HG03432 (cell line): Measurements from ENCODE around the gene IRS1.

Experiments used
- ATAC-seq: cut with Tn5 transposase; IDR thresholded peaks from one replicate; pipeline ENCODE4 v1.9.1; 2021; ENCODE audit warnings: mild to moderate bottlenecking, moderate library complexity; ENCODE audit not compliant: unreplicated experiment

Gene IRS1

DNA sequence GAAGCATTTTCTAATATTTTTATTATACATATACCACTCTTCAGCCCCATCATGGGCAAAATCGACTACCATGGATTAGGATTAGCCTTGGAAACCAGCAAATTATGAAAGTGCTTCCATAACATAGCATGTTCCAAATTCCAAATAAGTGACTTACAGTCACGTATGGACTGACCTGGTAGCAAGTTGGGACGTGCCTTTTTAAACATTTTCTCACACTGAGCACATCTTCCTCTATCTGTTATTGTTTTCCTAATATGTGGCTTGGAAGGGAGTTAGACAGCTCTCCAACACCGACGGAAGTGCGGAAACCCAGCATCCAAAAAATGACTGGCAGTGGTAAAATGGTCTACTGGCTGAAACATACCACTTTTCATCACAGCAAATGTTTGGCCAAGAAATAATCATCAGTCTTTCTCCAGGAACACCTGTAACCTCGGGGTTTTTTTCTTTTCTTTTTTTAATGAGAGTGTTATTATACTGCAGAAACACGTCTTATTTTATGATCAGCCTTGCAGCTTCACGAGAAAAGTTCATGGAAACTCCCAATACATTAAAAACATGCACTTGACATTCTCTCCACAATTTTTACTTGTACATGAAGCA, 107.0 kb downstream of the IRS1 start:
- ATAC-seq, result no peak

DNA sequence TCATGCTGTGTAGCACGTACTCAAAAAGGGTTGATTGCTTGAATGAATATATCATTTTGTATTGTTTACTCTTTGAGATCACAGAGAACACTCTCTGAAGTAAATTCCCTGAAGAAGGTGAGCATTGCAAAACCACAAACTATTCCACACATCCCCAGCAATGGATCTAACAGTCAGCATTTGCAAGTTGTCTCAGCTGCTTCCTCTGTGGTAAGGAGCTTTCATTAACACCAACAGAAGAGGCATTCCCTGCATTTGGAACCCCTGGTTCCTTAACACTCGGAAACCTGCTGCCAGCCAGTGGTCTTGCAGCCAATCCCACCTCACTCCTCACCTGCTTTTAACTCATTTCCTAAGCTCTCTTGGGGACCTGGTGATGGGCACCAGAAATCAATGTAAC, 108.4 kb downstream of the IRS1 start:
- no peak for ATAC-seq

DNA sequence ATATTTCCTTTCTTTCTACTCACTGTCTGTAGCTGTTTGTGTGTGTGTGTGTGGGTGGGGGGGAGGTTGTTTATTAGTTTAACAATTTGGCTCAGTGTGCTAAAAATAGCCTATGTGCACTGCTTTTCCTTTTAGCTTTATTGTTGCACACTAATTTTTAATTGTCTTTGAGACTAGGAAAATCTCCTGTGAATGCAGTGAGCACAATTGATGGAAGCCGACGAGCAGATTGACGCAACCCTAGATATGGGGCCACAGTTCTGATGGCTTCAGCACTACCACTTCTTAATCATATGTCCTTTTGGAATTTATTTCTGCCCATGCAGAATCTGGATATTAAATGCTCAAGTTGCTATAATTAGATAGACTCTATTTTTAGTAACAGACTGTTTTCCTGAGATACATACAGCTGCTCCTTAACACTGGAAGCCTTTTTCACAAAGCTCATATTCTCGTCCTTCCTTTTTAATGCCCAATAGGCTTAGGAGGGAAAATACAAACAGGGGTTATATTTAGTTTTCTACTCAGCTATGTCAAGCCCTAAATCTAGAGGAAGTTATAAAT, 109.1 kb downstream of the IRS1 start:
- no peak for ATAC-seq

DNA sequence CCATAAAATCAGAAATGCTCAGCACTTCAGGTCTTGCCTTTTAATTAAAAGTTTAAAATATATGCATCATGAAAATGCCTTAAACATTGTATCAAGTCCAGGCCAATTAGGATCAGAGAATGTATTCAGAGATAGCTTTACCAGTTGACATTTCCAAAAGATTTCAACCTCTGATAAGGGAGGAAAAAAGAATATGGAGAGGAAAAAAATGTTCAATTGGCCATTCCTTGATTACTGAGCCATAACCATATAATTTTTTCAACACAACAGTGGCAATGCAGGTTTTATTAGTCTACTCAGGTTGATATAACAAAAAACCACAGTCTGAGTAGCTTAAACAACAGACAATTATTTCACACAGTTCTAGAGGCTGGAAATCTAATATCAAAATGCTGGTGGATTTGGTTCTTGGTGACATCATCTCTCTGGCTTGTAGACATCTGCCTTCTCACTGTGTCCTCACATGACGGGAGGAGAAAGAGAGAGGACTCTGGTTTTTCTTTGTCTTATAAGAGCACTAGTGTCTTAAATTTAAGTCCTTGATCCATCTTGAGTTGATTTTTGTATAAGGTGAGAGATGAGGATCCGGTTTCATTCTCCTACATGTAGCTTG, 111.9 kb downstream of the IRS1 start:
- ATAC-seq, result no peak

DNA sequence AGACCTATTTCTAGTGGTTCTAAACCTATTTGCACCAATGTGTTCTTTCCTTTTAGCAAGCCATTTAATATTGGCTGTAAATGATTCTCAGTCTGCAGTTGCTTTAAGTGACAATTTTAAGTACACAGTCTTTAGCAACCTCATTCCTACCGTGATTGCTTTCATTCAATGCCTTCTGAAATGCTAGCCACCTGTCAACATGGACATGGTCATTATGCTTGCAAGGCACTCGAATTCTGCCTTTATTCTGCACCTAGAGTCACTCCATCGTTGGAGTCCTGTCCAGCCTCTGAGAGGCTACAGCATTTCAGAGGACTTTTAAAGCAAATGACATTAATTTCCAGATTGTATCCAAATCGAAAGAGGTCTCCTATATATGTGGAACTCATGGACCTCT, 115.1 kb downstream of the IRS1 start:
- ATAC-seq, result no peak

DNA sequence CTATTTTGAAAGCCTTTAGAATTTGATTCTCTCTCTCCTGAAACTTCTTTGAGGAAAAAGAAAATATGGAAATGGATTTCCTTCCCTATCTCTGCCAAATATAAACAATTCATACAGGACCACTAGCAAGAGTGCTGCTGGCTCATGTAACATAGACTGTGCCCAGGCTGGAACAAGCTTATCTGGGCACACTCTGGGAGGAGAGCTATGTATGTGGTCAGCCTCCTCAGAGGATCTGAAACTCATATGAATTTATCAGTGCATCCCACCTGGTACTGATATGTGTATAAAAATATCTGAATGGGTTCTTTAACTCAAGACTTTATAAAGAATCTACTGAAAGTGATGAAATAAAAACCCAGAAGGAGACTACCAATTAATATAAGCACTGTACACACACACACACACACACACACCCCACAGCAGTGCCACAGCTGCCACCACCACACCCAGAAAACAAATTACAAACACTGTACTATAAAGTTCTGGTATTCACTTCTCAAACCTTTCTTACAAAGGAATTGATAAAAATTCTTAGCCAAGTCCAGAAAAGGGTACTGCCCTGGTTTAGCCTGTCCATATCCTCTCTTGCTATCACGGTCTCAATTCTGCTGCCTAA, 115.6 kb downstream of the IRS1 start:
- ATAC-seq, result no peak

DNA sequence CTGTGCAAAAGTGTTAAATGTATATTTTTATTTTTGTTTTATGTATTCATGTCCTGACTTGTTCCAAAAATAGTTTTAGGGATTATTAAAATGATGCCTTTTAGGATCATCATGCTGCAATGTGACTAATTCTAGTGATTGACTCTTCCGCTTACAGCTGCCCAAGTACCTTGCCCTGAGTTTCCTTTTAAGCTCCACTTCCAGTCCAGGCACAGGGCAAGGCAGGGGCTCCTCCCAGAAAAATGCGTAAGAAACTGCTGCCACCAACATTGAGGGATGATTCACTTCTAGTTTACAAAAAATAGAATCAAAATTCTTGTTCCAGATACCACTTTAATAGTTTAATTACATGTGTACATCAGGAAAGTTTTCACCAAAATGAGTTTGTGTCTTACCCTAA, 116.4 kb downstream of the IRS1 start:
- ATAC-seq, result no peak
